Placental pericyte (primary cell): ENCODE measurements around the gene CDC42EP5. TPM values are rescaled to one million over a fixed set of nuclear protein-coding genes. Genes with fewer than 3 reads are reported as not detected.

Source experiments
- small RNA-seq: library from RNA; depleted of rRNA; stranded (forward); fragments of <200 nt; gene quantifications from one replicate; pipeline ENCODE3, GENCODE V24; 2012; ENCODE audit warnings: low replicate concordance
- total RNA-seq: library from RNA; depleted of rRNA; stranded (reverse); fragments of >200 nt; gene quantifications from 2 replicates; pipeline ENCODE4 v1.2.3, GENCODE V29; 2012

The CDC42EP5 gene
- total RNA-seq, result 8.5 and 9.4 TPM in 2 replicates

DNA sequence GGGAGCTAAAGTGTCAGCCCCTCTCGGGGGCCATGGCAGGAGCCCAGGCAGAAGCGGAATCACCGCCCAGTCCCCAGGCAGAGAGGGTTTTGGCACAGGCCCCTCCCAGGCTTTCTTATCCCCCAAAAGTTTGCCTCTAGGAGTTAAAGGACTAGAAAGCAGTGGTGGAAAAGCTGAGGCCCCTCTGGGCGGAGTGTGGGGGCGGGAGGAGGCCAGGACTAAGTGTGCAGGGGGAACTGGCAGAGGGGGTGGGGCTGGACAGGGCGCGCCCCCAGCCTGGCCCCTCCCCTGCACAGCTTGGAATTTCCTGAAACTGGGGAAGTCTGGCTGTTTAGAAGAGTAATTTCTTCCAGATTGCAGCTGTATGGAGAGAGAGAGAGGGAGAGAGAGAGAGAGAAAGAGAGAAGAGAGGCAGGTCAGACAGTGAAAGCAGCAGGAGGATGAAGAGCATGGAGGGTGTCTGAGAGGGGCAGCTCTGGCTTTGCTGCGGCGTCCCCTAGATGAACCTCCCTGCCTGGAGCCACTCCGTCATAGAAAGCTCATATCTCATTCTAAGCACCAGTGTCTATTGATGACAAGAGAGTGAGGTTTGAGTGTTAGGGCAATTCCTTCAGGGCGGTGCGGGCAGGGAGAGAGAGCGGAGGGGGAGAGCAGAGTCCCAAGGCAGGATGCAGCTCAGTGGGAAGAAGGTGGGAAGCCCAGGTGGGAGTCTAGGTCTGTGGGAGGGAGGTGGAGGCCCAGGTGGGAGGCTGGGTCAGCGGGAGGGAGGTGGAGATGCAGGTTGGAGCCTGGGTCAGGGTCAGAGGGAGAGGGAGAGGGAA is at the start of gene CDC42EP5:
Gene CDC42EP5, minus strand, starts transcription at position 226 of the 821 bp plus-strand sequence. CDS start 7,749 bp downstream, outside the sequence.

GRCh38 chr19:54502518-54503048 is 29.5 kb upstream of the CDC42EP5 start, which contains the start of gene LAIR2:
TSS of gene LAIR2 (plus strand) at chr19:54502831. CDS start at chr19:54502919, 88 bp downstream.

DNA sequence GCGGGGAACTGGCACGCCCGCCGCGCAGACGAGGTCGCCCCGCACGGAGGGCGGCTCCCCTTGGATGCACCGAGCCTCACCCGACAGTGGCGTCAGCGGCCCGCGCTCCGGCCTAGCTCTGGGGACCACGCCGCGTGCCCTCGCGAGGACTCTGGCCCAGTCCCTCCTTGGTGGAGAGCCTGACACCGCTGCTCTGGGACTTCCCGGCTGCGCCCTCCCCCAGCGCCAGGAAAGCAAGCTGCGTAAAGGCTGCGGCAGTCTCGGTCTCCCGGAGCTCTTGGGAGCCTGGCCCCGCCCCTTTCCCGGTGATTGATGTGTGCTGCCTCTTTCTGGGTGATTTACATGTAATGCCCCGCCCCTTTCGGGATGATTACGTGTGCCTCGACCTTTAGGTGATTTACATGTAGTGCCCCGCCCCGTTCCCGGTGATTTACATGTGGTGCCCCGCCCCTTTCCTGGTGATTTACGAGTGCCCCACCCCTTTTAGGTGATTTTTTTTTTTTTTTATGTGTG is 9.5 kb downstream of the CDC42EP5 start, which contains the start of gene LENG9:
Gene LENG9, minus strand, starts transcription at position 248 of the 513 bp plus-strand sequence. CDS start 252 bp downstream, outside the sequence.

DNA sequence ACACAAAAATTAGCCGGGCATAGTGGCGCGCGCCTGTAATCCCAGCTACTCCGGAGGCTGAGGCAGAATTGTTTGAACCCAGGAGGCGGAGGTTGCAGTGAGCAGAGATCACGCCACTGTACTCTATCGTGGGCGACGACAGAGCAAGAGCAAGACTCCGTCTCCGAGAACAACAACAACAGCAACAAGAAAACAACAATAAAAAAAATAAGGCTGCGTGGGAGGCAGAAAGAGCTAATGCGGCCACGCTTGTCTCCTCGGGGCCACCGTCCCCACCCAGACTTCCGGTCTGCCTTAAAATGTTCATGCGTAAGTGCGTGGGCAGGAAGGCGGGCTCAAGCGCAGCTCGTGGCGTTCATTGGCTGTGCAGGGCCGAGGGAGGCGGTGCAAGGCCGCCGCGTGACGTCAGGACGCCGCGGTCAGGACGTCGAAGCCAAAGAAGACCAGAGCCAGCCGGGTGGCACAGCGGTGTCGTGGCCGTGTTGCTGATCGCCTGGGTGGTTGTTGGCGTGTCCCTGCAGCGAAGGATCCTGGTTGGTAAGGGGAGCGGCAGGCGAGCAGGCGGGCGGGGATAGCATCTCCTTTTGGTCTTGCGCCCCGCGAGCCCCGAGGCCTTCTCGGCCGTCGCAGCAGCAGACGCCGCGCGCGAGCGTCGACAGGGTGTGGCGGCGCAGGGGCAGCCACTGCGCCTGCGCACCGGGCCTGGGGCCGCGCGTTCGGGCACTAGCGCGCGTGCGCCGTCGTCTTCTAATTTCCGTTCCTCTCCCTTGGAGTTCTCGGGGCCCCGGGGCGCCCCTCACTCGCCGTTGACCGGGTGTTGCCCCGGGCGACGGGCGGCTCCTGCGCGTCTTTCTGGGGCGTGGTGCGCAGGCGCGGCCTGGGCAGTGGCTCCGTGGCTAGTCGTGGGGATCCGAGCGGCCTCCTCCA is 24.1 kb downstream of the CDC42EP5 start, which contains the start of gene LENG8:
Gene LENG8, plus strand, starts transcription at position 426 of the 927 bp plus-strand sequence. CDS start 2,146 bp downstream, outside the sequence.

GRCh38 chr19:54415208-54415900 is 57.7 kb downstream of the CDC42EP5 start, which contains the start of gene TTYH1:
TSS of gene TTYH1 (plus strand) at chr19:54415464. CDS start at chr19:54415553, 89 bp downstream.

Small RNAs within 50 kb of the gene (small RNA-seq; reads per million reads assigned to genes)
- not detected for gene AC245884.3

Other genes starting within 250 kb of the CDC42EP5 start
- gene LILRA6, start 230.5 kb downstream of the CDC42EP5 start, total RNA-seq, result not detected in 2 replicates
- gene LILRB5, start 216.0 kb downstream of the CDC42EP5 start, total RNA-seq, result not detected in 2 replicates
- gene LILRB2, start 192.2 kb downstream of the CDC42EP5 start, total RNA-seq, result not detected in 2 replicates
- not detected in 2 replicates for gene LILRA5, start 160.1 kb downstream of the CDC42EP5 start, total RNA-seq
- not detected in 2 replicates for gene LILRA4, start 134.1 kb downstream of the CDC42EP5 start, total RNA-seq
- gene LAIR1, start 108.4 kb downstream of the CDC42EP5 start, total RNA-seq, result not detected in 2 replicates
- gene TTYH1, start 57.8 kb downstream of the CDC42EP5 start, total RNA-seq, result not detected in 2 replicates
- 56.7 and 85.0 TPM in 2 replicates for gene LENG8, start 24.1 kb downstream of the CDC42EP5 start, total RNA-seq
- 5.4 and 6.1 TPM in 2 replicates for gene LENG9, start 9.5 kb downstream of the CDC42EP5 start, total RNA-seq
- not detected in 2 replicates for gene LAIR2, start 29.5 kb upstream of the CDC42EP5 start, total RNA-seq
- not detected in 2 replicates for gene LILRA2, start 100.5 kb upstream of the CDC42EP5 start, total RNA-seq
- not detected in 2 replicates for gene LILRA1, start 120.3 kb upstream of the CDC42EP5 start, total RNA-seq
- not detected in 2 replicates for gene LILRB1, start 157.2 kb upstream of the CDC42EP5 start, total RNA-seq
- gene LILRB4, start 189.7 kb upstream of the CDC42EP5 start, total RNA-seq, result 0.14 TPM in 1 of 2 replicates, not detected in the other